Thoracic aorta endothelial cell (primary cell): Measurements from ENCODE around the gene TK2. TPM values are rescaled to one million over a fixed set of nuclear protein-coding genes. Genes with fewer than 3 reads are reported as not detected.

Experiments used
- small RNA-seq: library from RNA; depleted of rRNA; stranded (forward); fragments of <200 nt; gene quantifications from one replicate; pipeline ENCODE3, GENCODE V24; 2012
- total RNA-seq: library from RNA; depleted of rRNA; stranded (reverse); fragments of >200 nt; gene quantifications from 2 replicates; pipeline ENCODE4 v1.2.3, GENCODE V29; 2012

The TK2 gene
- 22.0 and 28.5 TPM in 2 replicates for total RNA-seq

GRCh38 chr16:66549284-66550131 lies at the start of gene TK2:
Gene TK2 (minus strand): TSS chr16:66550122. CDS start chr16:66550061, 61 bp downstream.

GRCh38 chr16:66578651-66579531 lies 29.0 kb upstream of the TK2 start, which contains the start of gene CMTM2:
Gene CMTM2 (plus strand): TSS chr16:66579463. CDS start chr16:66579608, 145 bp downstream.

GRCh38 chr16:66566051-66566901 lies 16.4 kb upstream of the TK2 start, which contains the start of gene CMTM1:
Gene CMTM1 (plus strand): TSS chr16:66566439. CDS start chr16:66566514, 75 bp downstream.

GRCh38 chr16:66552286-66553177 lies 2.6 kb upstream of the TK2 start, which contains the start of gene CKLF:
Gene CKLF (plus strand): TSS chr16:66552576. CDS start chr16:66552716, 140 bp downstream.

Small RNA genes lying within 50 kb of the gene (small RNA-seq; reads per million reads assigned to genes)
- not detected for gene CKLF-CMTM1

Other genes starting within 250 kb of the TK2 start
- 787 and 817 TPM in 2 replicates for gene CDH5, start 183.4 kb downstream of the TK2 start, total RNA-seq
- gene BEAN1, start 122.8 kb downstream of the TK2 start, total RNA-seq, result not detected in 2 replicates
- gene CKLF, start 2.5 kb upstream of the TK2 start, total RNA-seq, result 70.6 and 74.2 TPM in 2 replicates
- gene CMTM1, start 16.3 kb upstream of the TK2 start, total RNA-seq, result 2.4 and 3.3 TPM in 2 replicates
- not detected in 2 replicates for gene CMTM2, start 29.3 kb upstream of the TK2 start, total RNA-seq
- gene CMTM3, start 54.6 kb upstream of the TK2 start, total RNA-seq, result 23.1 and 35.4 TPM in 2 replicates
- 12.5 and 16.2 TPM in 2 replicates for gene CMTM4, start 146.6 kb upstream of the TK2 start, total RNA-seq
- gene DYNC1LI2, start 201.5 kb upstream of the TK2 start, total RNA-seq, result 159 and 191 TPM in 2 replicates